NCI-H146 treated with DMSO at 0.1 percent for 48 hours (cell line): ENCODE data around the gene FKBP5.
"Not testable (repeated sequence)": the region's sequence is repeated elsewhere in the genome, so short reads cannot be mapped to it uniquely, and the experiment has no call there.

Experiments
- DNase-seq: peaks from one replicate; lab custom pipeline; 2025; ENCODE audit not compliant: unreplicated experiment; lab: John Stamatoyannopoulos, UW

FKBP5 gene

GRCh38 chr6:35691027-35691824, 2.5 kb upstream of the FKBP5 start:
- no peak for DNase-seq

GRCh38 chr6:35690484-35690883, 1.8 kb upstream of the FKBP5 start:
- no peak for DNase-seq

GRCh38 chr6:35690006-35690405, 1.3 kb upstream of the FKBP5 start:
- not testable (repeated sequence) for DNase-seq

- peak; percentile 7 for DNase-seq
These were observed 784 bp downstream of the FKBP5 start for GRCh38 chr6:35687658-35688604.

GRCh38 chr6:35686873-35687555, 1.7 kb downstream of the FKBP5 start:
- no peak for DNase-seq

- no peak for DNase-seq
These were observed 2.3 kb downstream of the FKBP5 start for GRCh38 chr6:35686436-35686835.

- DNase-seq, result no peak
These were observed 5.4 kb downstream of the FKBP5 start for GRCh38 chr6:35683267-35683666.

GRCh38 chr6:35681298-35681697, 7.4 kb downstream of the FKBP5 start:
- no peak for DNase-seq

- no peak for DNase-seq
These were observed 9.3 kb downstream of the FKBP5 start for GRCh38 chr6:35679399-35679798.

GRCh38 chr6:35678814-35679213, 9.9 kb downstream of the FKBP5 start:
- no peak for DNase-seq

GRCh38 chr6:35678021-35678654, 10.6 kb downstream of the FKBP5 start:
- no peak for DNase-seq

- no peak for DNase-seq
These were observed 11.3 kb downstream of the FKBP5 start for GRCh38 chr6:35677456-35677855.

- DNase-seq, result no peak
These were observed 12.8 kb downstream of the FKBP5 start for GRCh38 chr6:35675871-35676459.

- DNase-seq, result no peak
These were observed 14.1 kb downstream of the FKBP5 start for GRCh38 chr6:35674594-35674993.

- DNase-seq, result no peak
These were observed 15.0 kb downstream of the FKBP5 start for GRCh38 chr6:35673755-35674154.

GRCh38 chr6:35673284-35673666, 15.4 kb downstream of the FKBP5 start:
- DNase-seq, result not testable (repeated sequence)

GRCh38 chr6:35670453-35670852, 18.3 kb downstream of the FKBP5 start:
- DNase-seq, result not testable (repeated sequence)

- DNase-seq, result no peak
These were observed 19.2 kb downstream of the FKBP5 start for GRCh38 chr6:35669451-35670045.

- no peak for DNase-seq
These were observed 19.8 kb downstream of the FKBP5 start for GRCh38 chr6:35668744-35669450.

GRCh38 chr6:35668096-35668495, 20.6 kb downstream of the FKBP5 start:
- no peak for DNase-seq
